Middle frontal gyrus (tissue), 1 donor: ENCODE data around the gene AK1.

Experiments
- DNase-seq: peaks from one replicate; pipeline ENCODE4 v3.0.0-alpha.2; 2015; ENCODE audit warnings: low spot score; ENCODE audit errors: extremely low spot score

The AK1 gene, protein sequence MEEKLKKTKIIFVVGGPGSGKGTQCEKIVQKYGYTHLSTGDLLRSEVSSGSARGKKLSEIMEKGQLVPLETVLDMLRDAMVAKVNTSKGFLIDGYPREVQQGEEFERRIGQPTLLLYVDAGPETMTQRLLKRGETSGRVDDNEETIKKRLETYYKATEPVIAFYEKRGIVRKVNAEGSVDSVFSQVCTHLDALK

GRCh38 chr9:127877566-127877998 is at the start of gene AK1:
Gene AK1, minus strand, starts transcription at chr9:127877675. Its CDS starts 3,058 bp downstream, at chr9:127874617.
- peak; percentile 62 for DNase-seq

- DNase-seq: no peak
Observed at GRCh38 chr9:127926906-127927200, 49.4 kb upstream of the AK1 start.

- DNase-seq: no peak
Observed at GRCh38 chr9:127925959-127926905, 48.8 kb upstream of the AK1 start.

GRCh38 chr9:127924736-127925444 is 47.4 kb upstream of the AK1 start:
- DNase-seq: no peak

- DNase-seq: no peak
Observed at GRCh38 chr9:127923771-127924170, 46.3 kb upstream of the AK1 start.

- DNase-seq: no peak
Observed at GRCh38 chr9:127923046-127923445, 45.6 kb upstream of the AK1 start.

DNA sequence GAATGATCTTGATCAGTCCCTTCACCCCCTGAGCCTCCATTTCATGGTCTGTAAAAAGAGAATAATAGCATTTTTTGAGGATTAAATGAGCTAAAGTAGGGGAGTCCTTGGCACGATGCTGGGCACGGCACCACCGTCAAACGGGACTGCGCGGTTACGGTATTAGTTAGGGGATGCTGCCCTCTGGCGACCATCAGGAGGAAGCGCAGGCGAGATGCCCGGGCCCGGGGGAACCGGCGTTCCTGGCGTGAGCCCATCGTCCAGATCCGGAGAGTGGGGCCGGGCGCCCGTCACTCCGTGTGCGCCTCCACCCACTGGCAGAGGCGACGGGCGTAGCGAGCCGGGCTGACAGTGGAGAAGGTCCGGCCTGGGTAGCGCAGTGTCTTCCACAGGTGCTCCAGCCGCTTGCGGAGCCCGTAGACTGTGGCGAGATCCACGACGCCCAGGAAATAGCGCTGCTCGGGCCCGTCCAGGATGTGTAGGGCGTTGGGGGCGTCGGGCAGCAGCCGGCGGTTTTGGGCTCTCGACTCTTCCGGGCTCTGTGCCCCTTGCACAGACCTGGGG is 44.2 kb upstream of the AK1 start:
- DNase-seq: no peak

- DNase-seq: no peak
Observed at GRCh38 chr9:127920794-127921193, 43.3 kb upstream of the AK1 start.

DNA sequence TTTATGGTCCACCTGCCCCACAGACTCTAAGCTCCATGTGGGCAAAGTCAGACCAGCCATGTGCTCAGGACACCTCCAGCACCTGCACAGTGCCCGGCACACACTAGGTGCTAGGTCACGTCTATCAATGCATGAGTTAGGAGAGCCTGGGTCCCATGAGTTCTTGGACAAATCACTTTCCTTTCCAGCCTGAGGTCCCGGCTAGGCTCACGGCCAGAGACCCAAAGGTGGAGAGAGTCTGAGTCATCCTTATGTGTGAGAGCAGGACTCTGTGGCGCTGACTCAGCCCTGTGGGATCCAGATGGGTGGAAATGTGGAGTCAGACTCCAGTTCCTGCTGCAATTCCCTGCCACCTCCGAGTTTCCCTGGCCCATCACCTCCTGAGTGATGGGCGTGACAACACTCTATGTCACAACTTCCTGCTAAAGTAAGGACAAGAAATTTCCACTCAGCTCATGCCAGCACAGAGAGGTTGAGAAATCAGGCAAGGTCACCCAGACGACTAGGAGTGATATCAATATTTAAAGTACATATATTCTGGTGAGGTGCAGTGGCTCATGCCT is 41.9 kb upstream of the AK1 start:
- no peak for DNase-seq

DNA sequence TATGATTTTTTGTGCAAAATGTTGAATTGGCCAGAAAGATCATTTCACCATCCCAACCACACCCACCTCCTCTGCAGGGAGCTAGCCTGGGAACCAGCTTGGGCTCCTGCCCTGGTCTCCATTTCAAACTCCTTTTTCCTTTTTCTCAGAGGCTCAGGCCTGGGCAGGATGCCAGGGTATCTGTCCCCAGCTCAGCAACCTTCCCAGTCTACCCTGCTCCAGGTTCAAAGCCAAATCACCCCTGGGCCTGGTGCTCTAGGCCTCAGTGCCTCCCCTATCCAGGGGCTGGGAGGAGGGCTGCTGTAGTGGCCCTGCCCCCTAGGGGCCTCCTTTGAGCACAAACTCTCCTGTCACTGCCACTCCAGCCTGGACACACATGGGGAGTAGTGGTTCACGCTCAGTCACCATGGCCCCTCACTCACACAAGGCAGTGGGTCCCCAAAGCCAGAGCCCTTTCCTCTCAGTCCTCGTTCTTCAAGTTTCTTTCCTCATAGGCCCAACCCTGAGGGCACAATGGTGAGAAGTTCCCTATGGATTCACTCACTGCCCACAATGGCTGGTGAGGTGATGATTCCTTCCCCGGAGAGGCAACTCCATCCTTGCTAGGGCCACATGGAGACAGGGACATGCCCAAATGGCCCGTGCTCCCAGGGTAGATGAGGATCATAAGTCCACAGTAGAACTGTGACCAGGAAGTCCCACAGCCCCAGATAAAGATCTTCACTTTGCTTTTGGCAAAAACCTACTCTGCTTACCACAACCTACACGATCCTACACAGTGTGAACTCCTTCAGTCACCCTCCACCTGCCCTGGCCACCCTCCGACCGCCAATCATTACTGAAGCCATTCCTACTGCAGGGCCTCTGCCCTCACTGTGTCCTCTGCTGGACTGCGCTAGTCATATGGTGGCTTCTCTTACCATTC is 41.0 kb upstream of the AK1 start:
- no peak for DNase-seq

DNA sequence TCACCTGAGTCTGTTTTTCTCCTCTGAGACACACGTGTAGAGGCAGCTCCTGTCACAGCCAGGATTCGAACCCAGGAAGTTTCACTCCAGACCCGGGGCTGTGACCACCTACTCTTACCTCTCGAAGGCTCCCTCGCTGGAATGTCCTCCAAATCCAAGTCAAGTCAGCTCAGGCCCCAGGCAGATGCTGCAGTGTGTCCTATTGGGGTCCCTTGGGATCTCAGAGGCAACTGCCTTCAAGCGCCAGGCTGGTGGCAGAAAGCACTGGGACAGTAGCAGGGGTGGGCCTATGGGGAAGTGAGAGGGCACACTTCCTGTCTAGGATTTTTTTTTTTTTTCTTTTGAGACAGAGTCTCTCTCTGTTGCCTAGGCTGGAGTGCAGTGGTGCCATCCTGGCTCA is 40.1 kb upstream of the AK1 start:
- DNase-seq: no peak

DNA sequence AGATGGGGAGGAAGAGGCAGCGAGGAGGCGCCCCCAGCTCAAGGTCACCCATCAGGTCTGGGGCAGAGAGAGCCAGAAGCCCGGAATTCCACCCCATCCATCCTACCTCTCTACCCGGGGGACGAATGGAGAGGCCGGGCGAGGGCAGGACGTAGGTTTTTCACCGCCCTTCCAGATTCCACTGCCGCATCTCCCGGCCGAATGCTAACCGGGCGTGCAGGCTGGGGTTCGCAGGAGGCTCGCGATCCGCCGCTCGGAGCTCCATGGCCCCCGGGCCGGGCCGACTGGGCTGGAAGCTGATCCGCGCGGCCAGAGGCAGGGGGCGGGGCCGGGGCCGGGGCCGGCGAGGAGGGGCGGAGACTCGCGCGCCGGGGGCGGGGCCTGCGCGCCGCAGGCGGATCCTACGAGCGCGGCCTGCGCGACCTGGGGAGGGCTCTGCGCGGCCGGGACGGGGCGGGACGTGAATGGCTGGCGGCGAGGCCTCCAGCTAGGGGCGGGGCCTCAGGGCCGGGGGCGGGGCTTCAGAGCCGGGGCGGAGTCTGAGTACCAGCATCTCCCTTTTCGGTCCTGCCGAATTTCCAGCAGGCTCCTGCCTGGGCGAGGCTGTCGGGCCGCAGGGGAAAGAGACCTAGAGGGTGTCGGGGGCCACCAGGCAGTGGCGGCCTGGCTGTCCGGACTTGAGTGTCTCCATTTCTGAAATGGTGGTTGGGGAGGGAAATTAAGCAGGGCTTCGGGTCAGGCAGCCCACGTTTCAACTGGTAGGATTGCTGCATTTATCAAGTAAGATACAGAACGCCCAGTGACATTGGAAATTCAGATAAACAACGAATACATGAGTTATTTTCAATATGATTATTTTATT is 39.5 kb upstream of the AK1 start, which contains the start of gene ST6GALNAC4:
TSS of gene ST6GALNAC4 (minus strand) at position 322 of the 862 bp plus-strand sequence. CDS start 622 bp downstream, outside the sequence.
- DNase-seq: peak; percentile 86

DNA sequence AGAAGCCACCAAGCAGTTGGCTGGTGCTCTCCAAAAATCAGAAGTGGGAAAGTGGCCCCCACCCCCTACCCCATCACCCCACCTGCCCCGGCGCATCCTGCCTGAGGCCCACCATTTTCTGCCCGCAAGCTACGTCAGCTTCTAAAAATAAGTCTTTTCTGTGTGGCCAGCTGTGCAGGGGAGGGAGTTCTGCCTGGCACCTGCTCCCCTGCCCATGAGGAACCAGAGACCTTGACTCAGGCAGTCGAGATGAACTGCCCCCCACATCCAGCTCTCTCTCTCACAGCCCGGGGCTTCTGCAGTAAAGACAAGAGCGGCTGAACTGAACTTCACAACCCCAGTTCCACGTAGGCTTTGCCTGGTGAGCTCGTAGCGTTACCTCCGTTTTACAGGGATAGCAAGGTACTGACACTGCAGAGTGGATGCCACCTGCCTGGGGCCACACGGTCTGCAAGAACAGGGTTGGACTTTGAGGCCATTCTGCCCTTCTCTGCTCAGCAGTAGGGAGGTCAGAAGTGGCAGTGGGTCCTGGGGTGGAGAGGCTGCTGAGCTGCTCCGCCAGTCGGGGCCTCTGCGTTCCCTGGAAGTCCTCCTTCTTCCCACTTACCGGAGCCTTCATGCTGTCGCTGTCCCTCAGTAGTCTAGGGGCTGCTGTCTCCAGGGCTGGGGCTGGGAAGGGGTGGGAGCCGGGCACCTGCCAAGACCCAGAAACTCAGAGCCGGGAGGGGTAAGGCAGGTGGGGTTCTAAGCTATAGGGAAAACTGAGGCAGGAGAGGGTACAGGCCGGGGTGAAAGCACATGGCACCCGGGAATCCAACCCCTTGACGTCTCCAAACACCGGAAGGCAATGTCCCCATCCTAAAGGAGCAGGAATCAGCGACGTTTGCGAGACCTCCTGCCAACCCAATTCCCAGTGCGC is 38.6 kb upstream of the AK1 start:
- no peak for DNase-seq

DNA sequence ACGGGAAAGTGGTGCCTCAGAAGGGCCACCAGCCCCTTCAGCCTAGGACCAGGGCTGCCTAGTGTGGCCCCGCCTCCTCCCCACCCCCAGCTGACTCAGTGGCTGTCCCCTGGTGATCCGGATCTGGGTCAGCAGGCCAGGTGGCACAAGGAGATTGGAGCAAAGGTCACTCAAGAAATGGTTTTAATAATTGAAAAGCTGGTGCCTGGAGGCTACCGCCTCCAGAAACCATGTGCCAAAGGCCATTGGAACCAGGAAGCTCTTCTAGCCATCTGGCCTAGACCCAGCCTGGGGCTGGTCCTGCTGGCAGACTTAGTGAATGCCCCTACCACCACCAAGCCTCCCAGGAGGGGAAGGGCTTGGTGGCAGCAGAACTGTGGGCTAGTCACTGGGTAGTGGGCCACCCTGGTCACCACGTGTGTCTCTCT is 37.9 kb upstream of the AK1 start:
- no peak for DNase-seq

- no peak for DNase-seq
Observed at GRCh38 chr9:127913682-127914081, 36.2 kb upstream of the AK1 start.

GRCh38 chr9:127912882-127913281 is 35.4 kb upstream of the AK1 start:
- no peak for DNase-seq

GRCh38 chr9:127912296-127912695 is 34.8 kb upstream of the AK1 start:
- DNase-seq: no peak

DNA sequence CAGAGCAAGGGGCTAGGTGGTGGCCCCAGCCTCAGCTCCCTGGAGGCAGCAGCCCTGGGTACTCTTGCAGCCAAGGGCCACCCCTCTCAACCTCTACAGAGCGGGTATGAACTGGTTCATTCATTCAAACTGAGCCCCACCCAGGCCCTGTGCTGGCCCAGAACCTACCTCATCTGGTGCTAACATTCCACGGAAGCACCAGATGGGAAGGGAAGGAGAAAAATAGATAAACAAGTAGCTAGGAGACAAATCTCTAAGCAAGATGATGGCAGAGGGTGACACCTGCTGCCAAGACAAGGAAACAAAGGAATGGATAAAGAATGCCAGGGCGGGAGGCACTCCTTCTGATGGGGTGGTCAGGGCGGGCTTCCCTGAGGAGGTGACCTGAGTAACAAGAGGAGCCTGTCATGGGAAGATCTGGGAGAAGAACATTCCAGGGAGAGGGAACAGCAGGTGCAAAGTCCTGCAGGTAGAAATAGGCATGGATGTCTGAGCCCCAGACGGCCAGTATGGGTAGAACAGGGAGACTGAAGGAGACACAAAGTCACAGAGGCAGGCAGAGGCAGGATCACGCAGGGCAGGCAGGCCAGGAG is 33.2 kb upstream of the AK1 start:
- no peak for DNase-seq
